GM12874 (cell line): ENCODE results near the gene AMY2B.
"Not testable (repeated sequence)": the region's sequence is repeated elsewhere in the genome, so short reads cannot be mapped to it uniquely, and the experiment has no call there.

Experiments
- TF ChIP-seq, protein P1 (sequence below): IDR thresholded peaks from 2 replicates; pipeline ENCODE4 v1.5.1; 2011; ENCODE audit warnings: low read depth, mild to moderate bottlenecking, control low read depth, low read length, moderate library complexity; ENCODE audit not compliant: insufficient read depth

The AMY2B gene

DNA sequence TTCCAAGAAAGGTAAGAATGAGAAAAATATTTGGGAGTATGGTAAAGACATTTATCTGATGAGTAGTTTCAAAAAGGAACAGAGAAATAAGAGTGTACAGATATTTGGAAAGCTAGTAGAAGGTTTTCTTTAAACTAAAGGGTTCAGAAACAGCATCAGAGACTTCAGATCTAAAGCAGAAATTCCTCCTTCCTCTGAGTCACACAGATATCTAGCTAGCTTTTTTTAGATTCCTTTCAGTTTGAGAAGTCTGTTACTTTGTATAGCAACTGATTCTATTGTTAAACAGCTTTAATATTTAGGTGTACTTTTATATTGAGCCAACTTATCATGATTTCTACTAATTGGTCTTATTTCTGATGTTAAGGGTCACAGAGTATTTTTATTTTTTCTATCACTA is 4.7 kb downstream of the AMY2B start:
- TF ChIP-seq, protein P1, sequence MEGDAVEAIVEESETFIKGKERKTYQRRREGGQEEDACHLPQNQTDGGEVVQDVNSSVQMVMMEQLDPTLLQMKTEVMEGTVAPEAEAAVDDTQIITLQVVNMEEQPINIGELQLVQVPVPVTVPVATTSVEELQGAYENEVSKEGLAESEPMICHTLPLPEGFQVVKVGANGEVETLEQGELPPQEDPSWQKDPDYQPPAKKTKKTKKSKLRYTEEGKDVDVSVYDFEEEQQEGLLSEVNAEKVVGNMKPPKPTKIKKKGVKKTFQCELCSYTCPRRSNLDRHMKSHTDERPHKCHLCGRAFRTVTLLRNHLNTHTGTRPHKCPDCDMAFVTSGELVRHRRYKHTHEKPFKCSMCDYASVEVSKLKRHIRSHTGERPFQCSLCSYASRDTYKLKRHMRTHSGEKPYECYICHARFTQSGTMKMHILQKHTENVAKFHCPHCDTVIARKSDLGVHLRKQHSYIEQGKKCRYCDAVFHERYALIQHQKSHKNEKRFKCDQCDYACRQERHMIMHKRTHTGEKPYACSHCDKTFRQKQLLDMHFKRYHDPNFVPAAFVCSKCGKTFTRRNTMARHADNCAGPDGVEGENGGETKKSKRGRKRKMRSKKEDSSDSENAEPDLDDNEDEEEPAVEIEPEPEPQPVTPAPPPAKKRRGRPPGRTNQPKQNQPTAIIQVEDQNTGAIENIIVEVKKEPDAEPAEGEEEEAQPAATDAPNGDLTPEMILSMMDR: no peak

DNA sequence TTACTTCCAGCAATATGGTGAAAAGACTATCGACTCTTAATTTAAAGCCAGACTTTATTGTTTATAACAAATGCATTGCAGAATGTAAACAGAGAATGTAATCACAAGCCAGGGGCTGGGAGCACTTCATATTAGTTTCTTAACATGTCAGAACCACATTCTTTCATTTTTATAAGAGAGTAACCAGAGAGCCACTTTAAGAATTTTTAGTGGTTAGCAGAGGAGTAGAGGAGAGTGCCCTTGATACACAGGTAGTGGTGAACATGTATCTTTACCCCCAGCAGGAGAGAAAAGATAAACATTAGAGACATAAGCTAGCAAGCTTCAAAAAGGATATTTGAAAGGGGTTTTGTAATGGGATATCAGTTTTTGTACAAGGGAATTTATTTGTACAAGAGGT is 11.1 kb downstream of the AMY2B start:
- TF ChIP-seq, protein P1: no peak

DNA sequence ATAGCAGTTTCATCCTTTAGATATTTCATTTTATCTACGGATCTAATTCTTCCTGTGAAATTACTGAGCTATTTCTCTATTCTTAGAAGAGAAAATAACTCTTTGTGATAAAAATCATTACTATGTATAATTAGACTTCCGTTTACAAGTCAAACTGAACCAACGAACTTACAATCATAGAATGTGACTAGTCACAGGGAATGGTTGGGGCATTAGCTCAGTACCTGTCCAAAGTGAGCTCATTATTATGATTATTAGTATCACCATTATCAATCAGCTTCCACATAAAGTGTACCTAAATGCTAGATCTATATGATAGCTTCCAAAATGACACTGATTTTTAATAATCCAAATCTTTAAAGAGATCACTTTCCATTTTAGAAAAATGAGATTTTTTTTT is 12.5 kb downstream of the AMY2B start:
- TF ChIP-seq, protein P1: no peak

DNA sequence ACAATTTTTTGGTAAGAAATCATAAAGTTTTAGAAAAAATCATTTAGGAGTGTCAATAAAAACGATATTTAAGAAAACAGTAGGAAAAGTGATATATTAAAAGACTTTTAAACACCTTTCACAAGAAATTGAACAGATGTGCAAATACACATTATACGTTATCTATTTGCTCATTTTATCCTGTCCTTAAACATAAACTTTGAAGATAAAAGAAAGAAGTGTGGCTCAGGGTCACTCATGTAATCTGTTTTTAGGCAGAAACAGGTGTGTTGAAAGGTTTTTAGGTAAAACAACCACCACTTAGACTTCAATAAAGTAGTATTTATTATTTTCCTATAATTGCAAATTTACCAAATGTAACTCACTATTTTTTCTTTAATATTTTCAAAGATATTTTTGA is 13.1 kb downstream of the AMY2B start:
- TF ChIP-seq, protein P1: no peak

DNA sequence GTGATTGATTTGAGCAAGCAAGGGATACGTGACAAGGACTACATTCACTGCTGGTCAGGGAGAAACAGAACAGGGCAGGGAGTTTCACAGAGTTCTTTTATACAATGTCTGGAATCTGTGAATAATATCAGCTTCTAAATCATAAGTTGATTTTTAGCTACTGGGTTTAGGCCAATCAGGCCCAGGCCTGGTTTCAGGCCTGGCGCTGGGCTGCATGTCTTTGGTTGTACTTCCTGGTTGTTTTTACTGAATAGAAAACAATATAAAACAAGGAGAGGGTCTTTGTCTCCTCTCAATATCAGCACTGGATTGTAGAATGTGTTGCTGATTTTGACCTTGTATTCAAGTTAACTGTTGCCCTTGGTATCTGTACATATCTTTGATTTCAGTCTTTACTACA is 45.0 kb downstream of the AMY2B start:
- TF ChIP-seq, protein P1: no peak

DNA sequence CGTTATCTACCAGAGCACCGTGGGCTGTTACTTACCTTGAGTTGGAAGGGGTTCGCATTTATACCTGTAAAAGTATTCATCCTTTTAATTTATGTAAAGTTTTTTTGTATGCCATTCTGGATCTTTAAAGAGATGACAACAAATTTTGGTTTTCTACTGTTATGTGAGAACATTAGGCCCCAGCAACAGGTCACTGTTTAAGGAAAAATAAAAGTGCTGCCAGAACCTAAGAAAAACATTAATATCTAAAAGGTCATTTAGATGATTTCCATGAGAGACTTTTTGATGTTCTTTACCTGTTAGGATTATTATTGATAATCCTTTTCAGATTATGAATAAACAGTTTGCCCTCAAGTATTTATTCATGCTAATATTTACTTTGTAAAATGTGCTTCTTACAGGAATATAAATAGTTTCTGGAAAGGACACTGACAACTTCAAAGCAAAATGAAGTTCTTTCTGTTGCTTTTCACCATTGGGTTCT is 45.6 kb downstream of the AMY2B start, which contains the start of gene AMY2A:
TSS of gene AMY2A (plus strand) at position 434 of the 484 bp plus-strand sequence. CDS start at position 448, 14 bp downstream.
- TF ChIP-seq, protein P1: not testable (repeated sequence)
